GF-D8 (cell line): ENCODE measurements around the gene QPRT.
"Not testable (repeated sequence)": the region's sequence is repeated elsewhere in the genome, so short reads cannot be mapped to it uniquely, and the experiment has no call there.

Experiments used
- DNase-seq: peaks from one replicate; lab custom pipeline; 2025; lab: John Stamatoyannopoulos, UW

Gene QPRT

GRCh38 chr16:29746518-29746917 is 67.5 kb downstream of the QPRT start:
- DNase-seq = not testable (repeated sequence)
